Esophagus muscularis mucosa (tissue), 4 donors: ENCODE data around the gene GET3. TPM values are rescaled to one million over a fixed set of nuclear protein-coding genes. Genes with fewer than 3 reads are reported as not detected.
"Not testable (repeated sequence)": the region's sequence is repeated elsewhere in the genome, so short reads cannot be mapped to it uniquely, and the experiment has no call there.

Experiments used
- DNase-seq: peaks from one replicate; pipeline ENCODE4 v3.0.0-alpha.2; 2017; ENCODE audit errors: extremely low spot score
- H3K27ac ChIP-seq, 4 donors: fragments of 200-600 bp; sonication (generic); replicated peaks in 1 of 4; 1 replicate in 3 of 4; 2 replicates in 1 of 4; pipeline ENCODE4 v1.5.1; 2016 to 2019; ENCODE audit warnings: mild to moderate bottlenecking in 1 of 4
- H3K27me3 ChIP-seq, 4 donors: fragments of 200-600 bp; sonication (generic); one replicate each; pipeline versions ENCODE4 v1.5.1 to v1.6.0; 2016 to 2019
- H3K36me3 ChIP-seq, 4 donors: fragments of 200-600 bp; sonication (generic); one replicate each; pipeline ENCODE4 v1.5.1; 2016 to 2019
- H3K4me1 ChIP-seq, 4 donors: fragments of 200-600 bp; sonication (generic); one replicate each; pipeline ENCODE4 v1.5.1; 2016 to 2019
- H3K4me3 ChIP-seq, 4 donors: fragments of 200-600 bp; sonication (generic); 1 replicate in 2 of 4; 2 replicates in 2 of 4; pipeline ENCODE4 v1.5.1; 2016 to 2019; ENCODE audit warnings: mild to moderate bottlenecking in 4 of 4, moderate library complexity in 1 of 4
- H3K9me3 ChIP-seq, 4 donors: fragments of 200-600 bp; sonication (generic); 1 replicate in 3 of 4; 2 replicates in 1 of 4; pipeline ENCODE4 v1.5.1; 2016 to 2019
- EP300 ChIP-seq: sonication (generic); formaldehyde crosslinking; IDR thresholded peaks from one replicate; pipeline ENCODE4 v1.6.1; 2017; ENCODE audit warnings: antibody characterized with exemption
- POLR2A ChIP-seq: fragments of 450-650 bp; IDR thresholded peaks from one replicate; pipeline ENCODE4 v1.6.1; 2017; ENCODE audit warnings: antibody characterized with exemption, moderate library complexity, mild to moderate bottlenecking, low read depth
- POLR2AphosphoS5 ChIP-seq, 2 donors: sonication (generic); formaldehyde crosslinking; IDR thresholded peaks; one replicate each; pipeline ENCODE4 v1.6.1; 2017; ENCODE audit warnings: antibody characterized with exemption in 2 of 2
- WGBS: methylation state at CpG from one replicate; pipeline ENCODE4 v1.1.5; 2018; 5-methylcytosine and 5-hydroxymethylcytosine counted together
- intact Hi-C: fragments of 100-400 bp; cut with DNase I; formaldehyde crosslinking; loops from one replicate; pipeline ENCODE4 v1.15.1; 2023
- small RNA-seq, 3 donors: library from RNA; depleted of rRNA; stranded (forward); fragments of <200 nt; gene quantifications; one replicate each; pipeline ENCODE3, GENCODE V24; 2016
- total RNA-seq, 4 donors: library from RNA; depleted of rRNA; stranded (reverse); fragments of >200 nt; gene quantifications; one replicate each; pipeline versions ENCODE4 v1.1.0 to v1.2.1, GENCODE V29; 2016
- TF ChIP-seq, protein P1 (sequence below), 3 experiments: fragments of 200-600 bp in 2 of 3; fragments of 450-650 bp in 1 of 3; sonication (generic) in 2 of 3; IDR thresholded peaks; one replicate each; pipeline ENCODE4 v1.5.1; 2017 to 2019; ENCODE audit warnings: antibody characterized with exemption in 3 of 3, mild to moderate bottlenecking in 2 of 3, moderate library complexity in 1 of 3

The GET3 gene
- total RNA-seq, 4 donors from 2014 or later = 46.9 to 63.5 (median 51.3) TPM

DNA sequence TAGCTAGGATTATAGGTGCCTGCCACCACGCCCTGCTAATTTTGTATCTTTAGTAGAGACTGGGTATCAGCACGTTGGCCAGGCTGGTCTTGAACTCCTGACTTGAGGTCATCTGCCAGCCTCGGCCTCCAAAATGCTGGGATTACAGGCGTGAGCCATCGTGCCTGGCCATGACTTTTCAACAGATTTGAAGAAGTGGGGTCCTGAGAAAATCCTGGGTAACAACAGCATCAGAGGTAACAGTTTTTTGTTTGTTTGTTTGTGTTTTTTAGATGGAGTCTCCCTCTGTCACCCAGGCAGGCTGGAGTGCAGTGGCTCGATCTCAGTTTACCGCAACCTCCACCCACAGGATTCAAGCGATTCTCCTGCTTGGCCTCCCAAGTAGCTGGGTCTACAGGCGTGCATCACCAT lies 57.7 kb downstream of the GET3 start:
- Histone ChIP-seq H3K4me1 (peaks cover 22 to 40% (median 38%) of the 10 kb centered on the region in 4 donors), H3K4me3 (no peak overlapping the region), H3K36me3 (peaks cover 6 to 38% (median 21%) of the 10 kb centered on the region in 4 donors), H3K9me3 (peaks cover 0 to 3% (median 0%) of the 10 kb centered on the region in 4 donors), H3K27ac (peak overlapping the region; percentile 97 to 99 (median 99)), H3K27me3 (no peaks in the 10 kb centered on the region)
- DNase-seq = no peak
- 92% methylated on average over 9 of the region's 9 CpGs for WGBS
- TF ChIP-seq, protein P1, sequence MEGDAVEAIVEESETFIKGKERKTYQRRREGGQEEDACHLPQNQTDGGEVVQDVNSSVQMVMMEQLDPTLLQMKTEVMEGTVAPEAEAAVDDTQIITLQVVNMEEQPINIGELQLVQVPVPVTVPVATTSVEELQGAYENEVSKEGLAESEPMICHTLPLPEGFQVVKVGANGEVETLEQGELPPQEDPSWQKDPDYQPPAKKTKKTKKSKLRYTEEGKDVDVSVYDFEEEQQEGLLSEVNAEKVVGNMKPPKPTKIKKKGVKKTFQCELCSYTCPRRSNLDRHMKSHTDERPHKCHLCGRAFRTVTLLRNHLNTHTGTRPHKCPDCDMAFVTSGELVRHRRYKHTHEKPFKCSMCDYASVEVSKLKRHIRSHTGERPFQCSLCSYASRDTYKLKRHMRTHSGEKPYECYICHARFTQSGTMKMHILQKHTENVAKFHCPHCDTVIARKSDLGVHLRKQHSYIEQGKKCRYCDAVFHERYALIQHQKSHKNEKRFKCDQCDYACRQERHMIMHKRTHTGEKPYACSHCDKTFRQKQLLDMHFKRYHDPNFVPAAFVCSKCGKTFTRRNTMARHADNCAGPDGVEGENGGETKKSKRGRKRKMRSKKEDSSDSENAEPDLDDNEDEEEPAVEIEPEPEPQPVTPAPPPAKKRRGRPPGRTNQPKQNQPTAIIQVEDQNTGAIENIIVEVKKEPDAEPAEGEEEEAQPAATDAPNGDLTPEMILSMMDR (IDR thresholded peaks at IDR 0.05) = no peak
- TF ChIP-seq EP300 = no peak
- no peak for TF ChIP-seq POLR2A
- no peak for TF ChIP-seq POLR2AphosphoS5 (IDR thresholded peaks at IDR 0.05)
- intact Hi-C loops = loop anchor here (5.0 kb wide), 1 partner anchor 33 kb away; no protein-coding TSS in a partner anchor

- H3K27me3 ChIP-seq = no peaks in the 10 kb centered on the region
- peak overlapping the region; percentile 63 to 99 (median 84) for H3K27ac ChIP-seq
- peak; percentile 2 for TF ChIP-seq POLR2A
- TF ChIP-seq, protein P1 (IDR thresholded peaks at IDR 0.05) = peak; percentile 95 to 99 (median 95)
- TF ChIP-seq POLR2AphosphoS5 (IDR thresholded peaks at IDR 0.05) = peak in 1 of 2 donors; percentile 79
- no peak for TF ChIP-seq EP300
- 5% methylated on average over 13 of the region's 18 CpGs for WGBS
- intact Hi-C loops = loop anchor here (1.0 to 5.0 kb wide), 2 partner anchors 19 to 34 kb away; no protein-coding TSS in a partner anchor
- DNase-seq = no peak
- peak overlapping the region in 1 of 4 donors; percentile 18 for H3K4me3 ChIP-seq
- peaks cover 27 to 43% (median 38%) of the 10 kb centered on the region in 4 donors for H3K4me1 ChIP-seq
- H3K36me3 ChIP-seq = peaks cover 6 to 43% (median 26%) of the 10 kb centered on the region in 4 donors
- peaks cover 0 to 1% (median 0%) of the 10 kb centered on the region in 4 donors for H3K9me3 ChIP-seq
These were observed 59.1 kb downstream of the GET3 start for GRCh38 chr19:12796146-12797071.

GRCh38 chr19:12797141-12797587 lies 59.9 kb downstream of the GET3 start:
- H3K27ac ChIP-seq = peak overlapping the region in 3 of 4 donors; percentile 70 to 99 (median 97)
- H3K4me3 ChIP-seq = no peak overlapping the region
- no peak for TF ChIP-seq POLR2A
- TF ChIP-seq, protein P1 (IDR thresholded peaks at IDR 0.05) = no peak
- TF ChIP-seq EP300 = no peak
- no peak for TF ChIP-seq POLR2AphosphoS5 (IDR thresholded peaks at IDR 0.05)
- intact Hi-C loops = loop anchor here (5.0 kb wide), 1 partner anchor 35 kb away; no protein-coding TSS in a partner anchor
- H3K27me3 ChIP-seq = no peaks in the 10 kb centered on the region
- no peaks in the 10 kb centered on the region for H3K9me3 ChIP-seq
- no peak for DNase-seq
- WGBS = 90% methylated on average over 6 of the region's 6 CpGs
- H3K36me3 ChIP-seq = peaks cover 6 to 41% (median 26%) of the 10 kb centered on the region in 4 donors
- peaks cover 30 to 50% (median 44%) of the 10 kb centered on the region in 4 donors for H3K4me1 ChIP-seq

- H3K27me3 ChIP-seq, H3K4me3 ChIP-seq, H3K9me3 ChIP-seq, DNase-seq, H3K27ac ChIP-seq: not testable (repeated sequence)
- peaks cover 35 to 55% (median 49%) of the 10 kb centered on the region in 4 donors for H3K4me1 ChIP-seq
- H3K36me3 ChIP-seq = peaks cover 6 to 37% (median 26%) of the 10 kb centered on the region in 4 donors
- intact Hi-C loops = loop anchor here (5.0 kb wide), 1 partner anchor 35 kb away; no protein-coding TSS in a partner anchor
- 91% methylated on average over 7 of the region's 7 CpGs for WGBS
These were observed 60.3 kb downstream of the GET3 start for GRCh38 chr19:12797607-12798006.

Small RNA genes within 50 kb of the gene (small RNA-seq; reads per million reads assigned to genes)
- gene MIR5684 (0 reads per million in 3 donors), gene SNORD41 (112 to 307 (median 195) reads per million in 3 donors)

Other genes starting within 250 kb of the GET3 start
- 10 to 100 TPM in 1 of 4 donors, 1 to 10 TPM in 3; 8.3 to 13.7 (median 9.3) TPM for gene ZNF564, start 186.0 kb upstream of the GET3 start, total RNA-seq
- 1 to 10 TPM; 3.3 to 6.7 (median 5.3) TPM for gene ZNF490, start 126.7 kb upstream of the GET3 start, total RNA-seq
- 10 to 100 TPM; 14.0 to 21.6 (median 17.3) TPM for gene ZNF791, start 126.6 kb upstream of the GET3 start, total RNA-seq
- gene MAN2B1, start 70.8 kb upstream of the GET3 start, total RNA-seq = 10 to 100 TPM; 65.7 to 80.8 (median 68.9) TPM
- gene WDR83, start 70.7 kb upstream of the GET3 start, total RNA-seq = 10 to 100 TPM in 3 of 4 donors, 1 to 10 TPM in 1; 10.0 to 19.7 (median 13.9) TPM
- 10 to 100 TPM; 74.3 to 92.3 (median 85.0) TPM for gene DHPS, start 55.6 kb upstream of the GET3 start, total RNA-seq
- not detected for gene GNG14, start 49.5 kb upstream of the GET3 start, total RNA-seq
- gene FBXW9, start 40.9 kb upstream of the GET3 start, total RNA-seq = 10 to 100 TPM in 1 of 4 donors, 1 to 10 TPM in 3; 4.3 to 10.6 (median 7.5) TPM
- gene TNPO2, start 13.6 kb upstream of the GET3 start, total RNA-seq = 10 to 100 TPM; 42.8 to 71.9 (median 62.8) TPM
- gene TRIR, start 2.8 kb upstream of the GET3 start, total RNA-seq = 100 to 1,000 TPM; 382 to 470 (median 431) TPM
- not detected for gene BEST2, start 14.3 kb downstream of the GET3 start, total RNA-seq
- 10 to 100 TPM in 3 of 4 donors, 1 to 10 TPM in 1; 7.1 to 17.0 (median 12.6) TPM for gene HOOK2, start 38.1 kb downstream of the GET3 start, total RNA-seq
- 1,000 to 10,000 TPM in 1 of 4 donors, 100 to 1,000 TPM in 2, 10 to 100 TPM in 1; 82.2 to 1,609 (median 182) TPM for gene JUNB, start 54.0 kb downstream of the GET3 start, total RNA-seq
- gene PRDX2, start 64.3 kb downstream of the GET3 start, total RNA-seq = 100 to 1,000 TPM; 236 to 275 (median 250) TPM
- gene THSD8, start 64.6 kb downstream of the GET3 start, total RNA-seq = under 1 TPM in 1 of 4 donors, not detected in 3; 0.65 TPM
- gene RNASEH2A, start 69.1 kb downstream of the GET3 start, total RNA-seq = 1 to 10 TPM; 2.7 to 6.6 (median 4.2) TPM
- under 1 TPM in 2 of 4 donors, not detected in 2; 0.52 to 0.83 TPM for gene RTBDN, start 97.1 kb downstream of the GET3 start, total RNA-seq
- gene MAST1, start 101.0 kb downstream of the GET3 start, total RNA-seq = under 1 TPM; 0.50 to 0.91 (median 0.76) TPM
- gene DNASE2, start 144.0 kb downstream of the GET3 start, total RNA-seq = 10 to 100 TPM; 26.6 to 37.4 (median 31.2) TPM
- gene KLF1, start 149.7 kb downstream of the GET3 start, total RNA-seq = not detected
- gene GCDH, start 153.7 kb downstream of the GET3 start, total RNA-seq = 10 to 100 TPM; 36.1 to 63.6 (median 52.9) TPM
- under 1 TPM in 1 of 4 donors, not detected in 3; 0.97 TPM for gene SYCE2, start 181.8 kb downstream of the GET3 start, total RNA-seq
- 10 to 100 TPM; 21.6 to 49.2 (median 35.8) TPM for gene FARSA, start 196.2 kb downstream of the GET3 start, total RNA-seq
- gene CALR, start 201.1 kb downstream of the GET3 start, total RNA-seq = 100 to 1,000 TPM; 200 to 300 (median 270) TPM
- 100 to 1,000 TPM; 138 to 218 (median 181) TPM for gene RAD23A, start 208.4 kb downstream of the GET3 start, total RNA-seq
- gene GADD45GIP1, start 219.7 kb downstream of the GET3 start, total RNA-seq = 10 to 100 TPM; 33.0 to 60.1 (median 49.3) TPM
- under 1 TPM in 3 of 4 donors, not detected in 1; 0.19 to 0.83 (median 0.29) TPM for gene DAND5, start 232.1 kb downstream of the GET3 start, total RNA-seq